Transverse colon (tissue), 3 donors: ENCODE results near the gene KBTBD3.

ENCODE experiments used
- CTCF ChIP-seq, 5 experiments: fragments of 200-600 bp in 3 of 5; fragments of 450-650 bp in 2 of 5; sonication (generic) in 3 of 5; IDR thresholded peaks; 1 replicate in 2 of 5; 2 replicates in 3 of 5; pipeline ENCODE4 v1.5.1; 2016 to 2017; ENCODE audit warnings: antibody characterized with exemption in 5 of 5, inconsistent platforms in 3 of 5, mild to moderate bottlenecking in 2 of 5, moderate library complexity in 1 of 5
- POLR2A ChIP-seq: fragments of 450-650 bp; IDR thresholded peaks from one replicate; pipeline ENCODE4 v1.6.1; 2016; ENCODE audit warnings: antibody characterized with exemption, mild to moderate bottlenecking, moderate library complexity

- TF ChIP-seq CTCF (IDR thresholded peaks at IDR 0.05) (no peak), POLR2A (no peak)
Measured at GRCh38 chr11:106031202-106031810, 45.8 kb downstream of the KBTBD3 start.
